Upper lobe of left lung (tissue), 4 donors: ENCODE data around the gene ATXN7.

Source experiments
- EP300 ChIP-seq, 4 donors: sonication (generic); formaldehyde crosslinking; IDR thresholded peaks; one replicate each; pipeline ENCODE4 v1.5.1; 2017; ENCODE audit warnings: antibody characterized with exemption in 4 of 4, control low read depth in 2 of 4
- POLR2A ChIP-seq, 4 donors: fragments of 450-650 bp; IDR thresholded peaks; one replicate each; pipeline ENCODE4 v1.5.1; 2016 to 2017; ENCODE audit warnings: antibody characterized with exemption in 4 of 4, mild to moderate bottlenecking in 2 of 4
- POLR2AphosphoS5 ChIP-seq, 2 donors: sonication (generic); formaldehyde crosslinking; IDR thresholded peaks; one replicate each; pipeline ENCODE4 v1.5.1; 2017; ENCODE audit warnings: antibody characterized with exemption in 2 of 2
- TF ChIP-seq, protein P1 (sequence below), 6 experiments: fragments of 450-650 bp in 4 of 6; fragments of 200-600 bp in 2 of 6; sonication (generic) in 2 of 6; IDR thresholded peaks; one replicate each; pipeline ENCODE4 v1.5.1; 2016 to 2019; ENCODE audit warnings: antibody characterized with exemption in 6 of 6

DNA sequence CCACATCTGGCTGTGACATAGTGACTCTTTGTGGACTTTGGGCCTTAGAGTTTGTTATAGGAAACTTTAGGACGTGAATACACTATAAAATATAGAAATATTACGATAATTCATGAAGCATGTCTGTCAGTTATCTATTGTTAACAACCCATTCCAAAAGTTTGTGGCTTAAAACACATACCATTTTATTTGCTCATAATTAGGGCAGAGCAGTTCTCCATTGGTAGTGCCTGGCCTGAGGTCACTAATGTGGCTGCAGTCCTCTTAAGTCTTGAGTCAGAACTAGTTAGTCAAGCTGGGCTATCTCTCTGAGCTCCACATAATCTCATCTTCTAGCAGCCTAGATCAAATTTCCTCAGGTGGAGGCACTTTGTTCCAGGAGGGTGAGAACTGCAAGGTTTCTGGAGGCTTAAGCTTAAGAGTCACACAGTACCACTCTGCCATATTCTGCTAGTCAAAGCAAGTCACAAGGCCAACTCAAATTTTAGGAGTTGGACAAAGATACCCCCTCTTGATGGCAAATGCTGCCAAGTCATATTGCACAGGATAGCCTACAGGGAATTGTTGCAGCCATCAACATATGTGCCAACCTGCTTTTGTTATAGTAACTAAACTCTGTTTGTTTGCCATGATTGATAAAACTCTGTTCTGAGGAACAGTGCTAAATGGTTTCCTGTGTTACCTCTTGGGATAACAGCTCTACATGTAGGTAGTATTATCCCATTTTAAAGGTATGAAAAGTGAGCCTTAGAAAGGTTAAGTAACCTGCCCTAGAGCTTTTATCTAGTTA is 8.7 kb downstream of the ATXN7 start:
- TF ChIP-seq EP300 (IDR thresholded peaks at IDR 0.05) (no peak), POLR2AphosphoS5 (IDR thresholded peaks at IDR 0.05) (no peak), POLR2A (IDR thresholded peaks at IDR 0.05) (no peak)
- TF ChIP-seq, protein P1, sequence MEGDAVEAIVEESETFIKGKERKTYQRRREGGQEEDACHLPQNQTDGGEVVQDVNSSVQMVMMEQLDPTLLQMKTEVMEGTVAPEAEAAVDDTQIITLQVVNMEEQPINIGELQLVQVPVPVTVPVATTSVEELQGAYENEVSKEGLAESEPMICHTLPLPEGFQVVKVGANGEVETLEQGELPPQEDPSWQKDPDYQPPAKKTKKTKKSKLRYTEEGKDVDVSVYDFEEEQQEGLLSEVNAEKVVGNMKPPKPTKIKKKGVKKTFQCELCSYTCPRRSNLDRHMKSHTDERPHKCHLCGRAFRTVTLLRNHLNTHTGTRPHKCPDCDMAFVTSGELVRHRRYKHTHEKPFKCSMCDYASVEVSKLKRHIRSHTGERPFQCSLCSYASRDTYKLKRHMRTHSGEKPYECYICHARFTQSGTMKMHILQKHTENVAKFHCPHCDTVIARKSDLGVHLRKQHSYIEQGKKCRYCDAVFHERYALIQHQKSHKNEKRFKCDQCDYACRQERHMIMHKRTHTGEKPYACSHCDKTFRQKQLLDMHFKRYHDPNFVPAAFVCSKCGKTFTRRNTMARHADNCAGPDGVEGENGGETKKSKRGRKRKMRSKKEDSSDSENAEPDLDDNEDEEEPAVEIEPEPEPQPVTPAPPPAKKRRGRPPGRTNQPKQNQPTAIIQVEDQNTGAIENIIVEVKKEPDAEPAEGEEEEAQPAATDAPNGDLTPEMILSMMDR (IDR thresholded peaks at IDR 0.05) = no peak
